ENCODE results near the gene MFF.

- no peak for TF ChIP-seq CTCF (IDR thresholded peaks at IDR 0.05)
- TF ChIP-seq POLR2A (IDR thresholded peaks at IDR 0.05): no peak
Measured at GRCh38 chr2:227398684-227399670, 73.9 kb downstream of the MFF start.

Measured in body of pancreas (tissue), 4 donors.